Measurements from ENCODE around the gene NFIB.

NFIB gene

DNA sequence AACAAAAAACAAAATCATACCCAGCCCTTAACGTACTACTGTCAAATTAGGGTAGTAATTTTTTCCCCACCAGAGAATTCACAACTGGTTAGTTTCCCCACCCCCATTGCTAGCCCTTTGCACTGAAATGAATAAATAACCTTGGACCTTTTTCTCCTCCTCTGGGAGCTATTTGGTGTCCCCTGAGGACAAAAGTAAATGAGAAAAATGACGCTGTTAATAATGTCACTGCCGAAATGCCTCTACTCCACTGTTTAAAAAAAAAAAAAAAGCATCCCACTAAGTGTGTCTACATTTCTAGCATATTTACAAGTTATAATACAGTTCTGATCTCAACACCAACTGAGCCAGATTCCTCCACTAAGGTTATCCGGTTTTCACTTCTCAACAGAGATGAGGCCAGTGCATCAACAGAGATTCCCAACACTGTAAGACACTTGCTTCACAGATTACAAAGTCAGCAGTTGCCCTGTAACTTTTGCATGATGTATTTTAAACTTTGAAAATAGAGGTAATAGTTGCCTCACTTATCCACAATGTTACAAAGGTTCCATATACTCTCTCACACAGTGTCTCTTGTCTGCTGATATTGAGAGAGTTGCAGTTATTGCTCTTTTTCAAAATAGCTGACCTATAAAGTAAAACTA, 5.1 kb upstream of the NFIB start:
- DNase-seq (ENCODE audit: low spot score), result no peak

DNA sequence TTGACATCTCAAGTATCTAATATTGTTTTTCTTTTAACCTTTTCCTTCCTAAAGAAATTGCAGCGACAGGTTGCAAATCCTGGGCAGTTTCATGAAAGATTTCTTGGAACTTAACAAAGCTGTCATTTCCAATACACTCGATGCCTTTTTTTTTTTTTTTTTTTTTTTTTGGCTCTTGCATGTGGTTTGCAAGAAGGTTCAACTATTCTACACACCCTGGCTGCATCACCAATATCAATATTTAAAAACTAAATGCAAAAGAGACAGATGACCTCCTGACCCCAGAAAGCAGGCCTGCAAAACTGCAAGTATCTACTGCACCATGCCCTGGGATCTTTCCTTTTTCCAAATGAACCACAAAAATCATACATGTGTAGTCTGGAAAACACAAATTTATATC, 4.4 kb upstream of the NFIB start:
- DNase-seq (ENCODE audit: low spot score), result no peak

DNA sequence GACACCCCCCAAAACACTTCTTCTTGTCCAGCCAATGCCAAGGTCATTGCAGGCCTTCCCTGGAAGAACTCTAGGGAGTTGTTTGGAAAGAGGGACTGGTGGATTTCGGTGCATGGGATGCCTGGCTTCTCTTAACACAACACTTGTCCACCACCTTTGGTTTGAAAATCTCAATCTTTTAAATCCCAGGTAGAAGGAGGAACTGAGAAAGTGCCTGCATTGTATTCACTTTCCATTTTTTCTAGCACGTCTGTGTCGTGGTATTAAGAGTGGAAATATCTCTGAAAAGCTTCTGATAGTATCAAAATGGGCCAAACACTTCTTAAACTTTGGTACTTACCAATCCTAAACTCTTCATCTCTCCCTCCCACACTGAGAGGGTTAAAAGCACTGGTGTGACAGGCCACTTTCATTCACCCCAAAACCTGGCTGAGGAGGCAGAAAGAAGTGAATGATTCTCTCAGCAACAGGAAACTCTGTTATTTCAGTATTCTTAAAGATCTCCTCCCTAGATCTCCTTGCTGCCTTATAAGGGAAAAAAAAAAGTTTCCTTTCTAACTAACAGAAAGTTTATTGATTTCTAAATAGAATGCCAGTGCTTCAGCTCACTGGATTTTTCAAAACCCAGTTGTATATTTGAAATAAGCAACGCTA, 3.9 kb upstream of the NFIB start:
- no peak for DNase-seq (ENCODE audit: low spot score)

DNA sequence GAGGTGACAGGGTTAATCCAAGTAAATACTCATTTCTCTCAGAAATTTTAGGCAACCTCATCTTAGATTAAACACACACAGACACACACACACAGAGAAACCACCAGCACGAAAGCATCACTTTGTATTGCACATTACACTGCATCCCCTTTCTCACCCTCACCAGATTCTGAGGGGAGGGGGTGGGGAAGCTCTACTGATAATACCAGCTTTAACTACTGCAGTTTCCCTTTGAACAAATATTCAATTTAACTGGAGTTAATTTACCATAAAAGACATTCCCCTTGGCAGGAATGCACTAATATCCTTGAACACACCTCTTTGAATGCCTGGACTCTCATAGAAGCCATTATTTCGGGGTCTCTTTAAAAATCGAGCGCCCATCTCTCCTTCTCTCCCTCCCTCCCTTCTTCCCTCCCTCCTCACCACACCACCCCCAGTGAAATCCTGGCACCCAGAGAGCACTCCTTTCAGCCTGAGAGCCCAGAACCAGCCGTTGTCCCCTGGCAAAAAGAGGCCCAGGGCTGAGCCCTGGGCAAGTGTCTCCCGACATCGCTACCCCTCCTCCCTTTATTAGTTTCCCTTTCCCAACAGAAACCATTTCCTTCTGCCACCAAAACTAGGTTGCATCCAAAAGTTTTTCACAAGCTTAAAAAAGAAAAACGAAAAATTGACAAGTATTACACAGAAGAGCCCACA, 2.8 kb upstream of the NFIB start:
- no peak for DNase-seq (ENCODE audit: low spot score)

DNA sequence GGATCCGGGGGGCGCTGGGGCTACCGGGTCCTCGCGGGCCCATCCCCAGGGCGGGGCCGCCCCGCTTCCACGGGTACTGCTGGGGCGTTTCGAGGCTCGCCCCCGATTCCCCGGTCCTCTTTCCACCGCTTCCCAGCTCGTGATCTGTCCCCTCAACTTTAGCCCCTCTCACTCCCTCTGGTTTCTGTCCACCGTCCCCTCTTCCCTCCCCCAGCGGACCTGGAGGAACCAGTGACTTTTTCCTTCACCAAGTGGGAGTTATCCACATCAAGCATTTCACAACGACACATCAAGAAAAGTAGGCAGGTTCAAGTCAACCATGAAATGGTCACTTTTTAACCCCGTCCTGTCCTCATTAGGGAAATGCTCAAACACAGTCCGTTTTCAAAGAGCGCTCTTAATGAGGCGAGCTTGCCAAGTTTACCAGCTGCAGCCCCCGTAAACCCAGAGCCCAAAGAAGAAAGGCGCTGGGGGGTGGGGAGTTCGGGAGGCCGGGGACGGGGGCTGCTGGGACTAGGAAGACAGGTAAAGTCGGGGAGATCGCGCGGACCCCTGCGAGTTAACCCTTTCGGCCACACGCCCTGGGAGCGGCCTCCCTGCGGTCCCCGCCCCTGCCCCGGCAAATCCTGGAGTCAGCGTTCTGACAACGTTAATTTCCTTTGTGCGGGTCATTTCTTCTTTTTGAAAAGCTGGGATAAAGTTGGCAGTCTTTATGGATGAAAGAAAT, 2.1 kb upstream of the NFIB start:
- no peak for DNase-seq (ENCODE audit: low spot score)

DNA sequence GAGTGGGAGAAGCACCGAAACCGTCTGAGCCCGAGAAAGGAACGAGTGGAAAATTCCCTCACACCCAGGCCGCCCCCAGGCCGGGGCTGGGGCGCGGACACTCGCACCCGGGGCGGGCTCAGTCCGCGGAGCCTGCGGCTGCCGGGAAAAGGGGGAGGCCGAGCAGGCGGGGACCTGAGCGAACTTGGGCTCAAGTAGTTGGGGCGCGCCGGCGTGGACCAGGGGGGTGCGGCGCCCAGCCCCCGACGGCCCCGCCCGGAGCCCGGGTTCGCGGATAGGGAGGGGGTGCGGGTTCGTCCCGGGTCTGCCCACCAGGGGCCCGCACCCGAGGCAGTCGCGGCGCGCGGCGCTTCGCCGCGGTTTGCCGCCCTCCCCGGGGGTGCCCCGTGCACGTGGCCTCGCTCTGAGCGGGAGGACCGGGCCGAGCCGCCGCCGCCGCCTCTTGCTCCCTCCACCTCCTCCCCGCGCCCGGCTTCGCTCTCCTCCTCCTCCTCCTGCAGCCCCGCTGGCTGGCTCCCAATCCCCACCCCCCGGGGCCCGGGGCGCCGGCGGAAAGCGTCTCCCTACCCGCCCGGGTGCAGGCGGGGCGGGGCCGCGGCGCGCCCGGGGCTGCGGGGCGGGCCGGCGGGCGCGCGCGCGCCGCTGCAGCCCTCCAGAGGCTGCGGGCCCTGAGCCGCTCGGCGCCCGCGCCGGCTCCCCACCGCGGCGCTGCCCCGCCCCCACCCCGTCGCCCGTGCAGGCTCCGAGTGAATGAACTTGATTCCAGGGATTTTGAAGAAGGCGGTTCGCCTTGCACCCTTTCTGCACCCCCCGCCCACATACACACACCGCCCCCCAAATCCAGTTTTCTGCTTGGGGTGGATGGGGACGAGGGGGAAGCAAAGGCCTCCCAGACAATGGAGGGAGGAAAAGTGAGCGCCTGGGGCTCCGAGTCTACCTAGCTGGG, 1.3 kb upstream of the NFIB start:
- no peak for DNase-seq (ENCODE audit: low spot score)

DNA sequence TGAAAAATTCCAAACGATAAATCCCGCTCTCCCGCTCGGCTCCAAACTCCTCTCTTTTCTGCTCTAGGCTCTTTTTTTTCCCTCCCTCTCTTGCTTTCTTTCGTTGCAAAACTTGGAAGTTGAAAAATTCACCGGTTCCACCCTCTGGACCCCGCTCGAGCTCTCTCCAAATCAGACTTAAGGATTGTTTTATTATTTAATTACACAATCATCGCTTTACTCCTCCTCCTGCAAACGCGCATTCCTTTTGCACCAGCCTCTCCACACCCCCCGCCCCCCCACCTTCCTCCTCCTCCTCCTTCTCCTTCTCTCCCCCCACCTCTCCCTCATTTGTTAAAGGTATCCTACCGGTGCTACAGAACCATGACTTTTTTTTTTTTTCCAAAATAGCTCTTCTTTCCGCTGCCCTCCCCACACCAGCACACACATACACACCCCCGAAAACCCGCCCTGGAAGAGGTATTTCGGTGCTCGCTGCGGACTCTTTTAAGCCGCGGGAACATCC, 535 bp upstream of the NFIB start:
- DNase-seq (ENCODE audit: low spot score), result no peak

DNA sequence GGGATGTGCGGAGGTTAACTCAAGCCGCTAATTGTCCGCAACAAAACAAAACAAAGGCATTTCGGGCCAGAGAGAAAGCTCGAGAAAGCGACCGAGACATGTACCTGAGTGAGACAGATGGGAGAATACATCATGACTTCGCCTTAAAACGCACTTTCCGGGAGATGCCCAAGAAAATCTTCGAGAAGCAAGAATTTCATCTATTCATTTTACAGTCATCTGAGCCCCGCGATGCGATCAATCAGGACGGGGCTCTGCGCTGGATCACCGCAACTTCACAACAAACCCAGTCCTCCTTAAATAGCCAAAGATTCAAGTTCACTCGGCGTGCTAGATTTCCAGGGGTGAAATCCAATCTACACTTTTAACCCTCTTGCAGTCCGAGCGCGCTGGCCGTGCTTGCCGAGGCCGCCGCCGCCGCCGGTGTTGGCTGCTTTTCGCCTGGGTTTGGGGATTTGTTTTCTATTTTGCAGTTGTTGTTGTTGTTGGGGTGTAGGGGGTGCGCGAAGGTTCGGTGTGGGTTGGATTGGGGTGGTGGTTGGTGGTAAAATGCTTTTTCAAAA, 482 bp downstream of the NFIB start:
- no peak for DNase-seq (ENCODE audit: low spot score)

DNA sequence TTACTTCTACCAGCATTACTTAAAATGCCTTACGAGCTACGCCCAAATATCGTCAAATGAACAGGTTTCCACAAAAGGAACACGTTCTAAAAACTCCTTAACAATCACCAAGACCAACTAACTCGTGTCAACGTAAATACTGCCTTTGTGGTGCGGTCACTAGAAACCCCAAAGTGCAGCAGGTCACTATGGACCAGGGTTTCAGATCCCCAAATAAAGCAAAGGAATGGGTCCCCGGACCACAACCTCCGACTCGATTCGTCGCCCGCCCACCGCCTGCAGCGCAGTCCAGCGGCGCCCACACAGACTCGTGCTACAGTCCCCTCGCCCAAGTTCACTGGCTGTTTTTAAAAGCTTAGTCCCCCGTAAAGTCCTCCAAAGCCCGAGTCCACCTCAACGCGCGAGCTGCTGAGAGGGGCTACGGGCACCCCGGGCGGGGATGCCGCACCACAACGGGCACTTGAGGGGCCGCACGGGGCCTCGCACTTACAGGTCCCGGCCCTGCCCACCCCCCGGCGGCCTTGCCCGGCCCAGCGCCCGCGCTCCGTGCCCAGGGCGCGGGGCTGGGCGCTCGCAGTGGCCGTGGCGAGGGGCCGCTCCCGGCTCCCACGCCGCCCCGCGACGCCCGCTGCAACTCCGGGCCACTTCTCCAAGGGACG, 1.1 kb downstream of the NFIB start:
- no peak for DNase-seq (ENCODE audit: low spot score)

DNA sequence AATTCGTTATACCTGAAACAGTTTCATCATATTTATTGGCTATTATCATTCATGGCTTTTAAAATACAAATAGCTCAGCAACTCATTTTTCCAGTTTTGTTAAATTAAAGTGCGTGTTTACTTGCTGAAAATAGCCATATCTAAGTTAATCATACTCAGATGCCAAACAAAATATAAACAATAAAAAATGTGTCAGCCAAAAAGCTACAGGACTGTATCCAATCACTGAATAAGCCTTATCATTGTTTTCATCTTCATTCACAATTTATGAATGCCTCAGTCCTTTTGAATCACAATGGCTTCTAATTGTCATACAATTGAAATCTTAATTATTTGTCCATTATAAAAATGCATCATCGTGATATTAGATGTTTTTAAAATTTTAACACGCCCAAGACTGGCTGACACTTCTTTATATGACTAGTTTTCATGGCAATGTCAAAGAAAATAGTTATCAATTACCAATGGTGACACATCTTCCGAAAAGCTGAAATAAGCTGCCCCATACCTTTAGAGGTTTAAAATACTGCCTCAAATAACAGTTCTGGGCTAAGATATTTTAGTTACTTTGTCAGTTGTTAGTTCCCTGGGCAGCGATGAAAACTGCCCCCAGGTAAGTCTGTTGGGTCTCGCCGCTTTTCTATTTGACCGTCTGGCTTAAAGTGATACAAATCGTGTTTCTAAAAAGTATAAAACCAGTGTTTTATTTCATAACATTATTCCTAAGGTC, 1.8 kb downstream of the NFIB start:
- DNase-seq (ENCODE audit: low spot score), result no peak

DNA sequence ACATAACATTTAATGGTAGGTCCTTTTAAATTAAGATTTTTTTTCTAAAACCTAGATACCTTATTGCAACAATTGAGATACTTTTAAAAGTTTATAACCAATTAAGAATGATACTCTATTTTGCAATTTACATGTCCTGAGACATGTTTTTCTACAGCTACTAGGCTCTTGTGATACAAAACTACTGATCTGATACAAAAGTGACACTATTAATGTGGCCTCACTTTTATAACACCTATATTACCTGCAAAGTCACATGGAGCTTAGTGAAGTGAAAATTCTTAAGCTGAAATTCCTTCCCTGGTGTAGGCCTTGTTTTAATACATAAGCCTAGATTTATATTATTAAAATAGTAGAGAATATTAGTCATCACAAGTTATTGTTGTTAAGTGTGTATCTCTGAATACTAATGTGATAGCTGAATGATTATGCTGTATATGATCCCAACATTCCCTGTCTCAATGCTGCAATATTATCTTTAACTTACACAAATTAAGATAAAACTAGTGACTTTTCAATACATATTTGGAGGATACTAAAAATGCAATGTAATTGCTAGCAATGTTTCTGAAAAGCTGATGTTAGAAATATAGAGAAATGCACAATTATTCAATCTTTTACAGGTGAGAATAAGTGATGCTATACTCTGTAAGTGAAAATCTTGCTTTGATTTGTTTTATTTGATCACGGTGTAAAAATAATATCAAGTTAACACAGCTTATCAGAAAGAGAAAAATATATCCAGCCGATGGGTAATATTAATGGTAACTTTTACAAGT, 2.6 kb downstream of the NFIB start:
- DNase-seq (ENCODE audit: low spot score), result no peak

DNA sequence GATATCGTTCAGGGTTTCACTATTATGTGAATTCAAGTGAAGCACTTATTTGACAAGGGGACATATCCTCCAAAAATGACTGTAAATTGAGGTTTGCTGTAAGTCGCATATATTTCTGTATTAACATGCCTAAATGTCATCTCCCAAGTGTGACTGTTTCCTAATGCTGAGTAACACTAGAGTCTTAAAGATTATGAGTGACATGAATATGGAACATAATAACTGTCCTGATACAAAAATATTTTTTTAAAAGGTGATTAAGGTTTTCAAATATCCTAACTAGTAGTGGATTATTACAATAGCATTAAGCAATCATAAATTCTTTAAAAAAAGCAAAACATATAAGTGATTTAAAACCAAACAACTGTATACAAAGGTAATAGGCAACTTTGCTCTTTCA, 3.6 kb downstream of the NFIB start:
- DNase-seq (ENCODE audit: low spot score), result no peak

DNA sequence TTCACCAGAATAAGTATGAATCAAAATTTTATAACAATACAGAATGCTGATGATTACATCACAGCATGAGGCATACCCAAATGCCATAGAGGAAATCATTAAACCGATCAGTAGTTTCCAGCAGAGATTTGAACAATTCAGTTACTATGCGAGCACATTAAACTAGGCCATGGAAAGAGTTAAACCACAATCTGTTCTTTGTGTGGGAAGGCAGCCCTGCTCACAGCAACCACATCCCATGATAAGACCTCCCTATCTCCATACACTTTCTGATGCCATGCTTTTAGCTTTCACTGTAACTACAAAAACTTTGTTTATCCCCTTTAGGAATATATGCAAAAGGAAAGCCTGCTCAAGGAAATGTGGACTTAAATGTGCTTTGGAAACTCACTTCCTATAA, 4.5 kb downstream of the NFIB start:
- DNase-seq (ENCODE audit: low spot score), result no peak

DNA sequence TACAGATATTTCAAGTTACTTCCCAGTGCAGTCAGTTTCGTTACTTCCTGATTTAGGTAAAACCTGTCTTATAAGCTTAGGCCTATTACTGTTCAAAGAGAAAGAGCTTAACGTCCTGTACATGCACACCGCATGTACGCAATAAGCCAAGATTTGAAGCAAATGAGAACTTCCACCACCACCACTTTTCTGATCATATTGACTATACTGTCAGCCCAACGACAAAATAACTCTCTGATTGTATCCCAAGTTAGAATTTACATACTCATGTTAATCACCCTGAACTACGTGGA, 5.1 kb downstream of the NFIB start:
- no peak for DNase-seq (ENCODE audit: low spot score)

DNA sequence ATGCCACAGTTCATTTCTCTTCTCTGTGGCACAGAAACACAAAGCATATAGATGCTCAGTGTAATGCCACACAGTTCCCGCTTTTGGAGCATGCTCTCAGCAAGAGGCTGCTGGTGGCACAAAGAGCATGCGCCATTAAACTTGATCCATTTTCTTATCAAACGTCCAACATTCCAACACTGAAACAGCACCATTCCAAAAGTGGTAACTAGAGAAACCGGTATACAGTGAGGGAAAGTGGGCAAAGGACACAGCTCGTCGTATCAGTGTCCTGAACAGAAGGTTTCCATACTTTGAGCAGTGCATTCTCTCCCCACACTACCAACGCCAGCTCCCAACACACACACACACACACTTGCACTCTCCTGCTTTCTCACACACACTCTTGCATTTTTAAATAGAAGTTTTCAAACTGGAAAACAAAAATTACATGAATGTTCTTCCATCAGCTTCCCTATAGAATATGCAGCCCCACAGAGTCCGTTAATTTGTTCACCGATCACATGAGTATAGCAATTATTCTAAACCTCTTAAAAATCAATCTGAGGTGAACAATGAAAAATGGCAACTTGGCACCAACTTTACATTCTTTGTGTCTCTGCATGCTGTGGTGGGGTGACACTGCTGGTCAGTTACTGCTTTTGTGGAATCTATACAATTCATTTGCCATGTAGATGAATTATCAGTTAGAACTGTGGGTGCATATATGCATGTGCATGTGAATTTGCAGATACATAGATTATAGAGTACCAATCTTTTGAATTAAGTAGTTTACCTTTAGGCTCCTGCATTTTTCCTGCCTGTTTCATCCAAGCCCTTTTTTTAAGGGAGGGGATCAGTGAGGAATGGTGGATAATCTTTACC, 5.7 kb downstream of the NFIB start:
- DNase-seq (ENCODE audit: low spot score), result no peak

DNA sequence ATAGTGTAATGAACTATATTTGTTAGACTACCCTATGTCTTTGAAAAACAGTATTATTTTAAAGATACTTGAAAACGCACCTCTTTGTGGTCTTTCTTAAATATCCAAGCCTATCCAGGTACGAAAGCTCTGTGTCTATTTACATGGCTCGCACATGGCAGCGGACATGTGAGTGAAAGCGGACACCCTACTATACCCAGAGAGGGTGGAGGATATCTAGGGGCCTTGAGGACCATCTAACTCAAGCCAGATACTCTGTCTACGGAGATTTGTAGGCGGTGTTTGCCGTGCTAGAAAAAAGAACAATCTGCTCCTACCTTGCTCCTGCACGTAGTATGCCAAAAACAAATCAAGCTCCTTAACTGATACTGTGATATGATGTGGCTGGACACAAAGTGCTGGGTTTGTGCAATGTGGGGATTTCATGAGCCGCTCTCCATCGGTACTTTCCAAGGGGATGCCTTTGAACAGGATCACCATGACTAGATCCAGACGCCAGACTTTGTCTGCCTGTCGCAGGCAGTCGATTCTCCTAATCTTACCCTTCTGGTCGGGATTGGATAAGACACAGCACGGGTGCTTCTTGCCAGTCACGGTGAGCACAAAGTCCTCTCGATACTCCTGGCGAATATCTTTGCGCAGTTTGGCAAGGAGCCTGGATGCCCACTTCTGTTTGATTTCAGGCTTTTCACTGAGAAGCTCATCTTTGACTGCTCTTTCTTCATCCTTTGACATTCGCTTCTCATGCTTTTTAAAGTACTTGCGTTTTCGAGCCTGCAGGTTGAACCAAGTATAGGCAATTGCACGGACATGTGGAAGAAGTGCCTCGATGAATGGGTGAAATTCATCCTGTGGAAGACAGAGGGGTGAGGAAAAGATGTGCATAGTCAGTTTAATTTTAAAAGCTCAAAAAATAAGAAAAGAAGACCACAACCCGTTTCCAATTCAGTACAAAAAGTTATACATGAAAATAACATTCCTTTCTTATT, 7.0 kb downstream of the NFIB start:
- no peak for DNase-seq (ENCODE audit: low spot score)

DNA sequence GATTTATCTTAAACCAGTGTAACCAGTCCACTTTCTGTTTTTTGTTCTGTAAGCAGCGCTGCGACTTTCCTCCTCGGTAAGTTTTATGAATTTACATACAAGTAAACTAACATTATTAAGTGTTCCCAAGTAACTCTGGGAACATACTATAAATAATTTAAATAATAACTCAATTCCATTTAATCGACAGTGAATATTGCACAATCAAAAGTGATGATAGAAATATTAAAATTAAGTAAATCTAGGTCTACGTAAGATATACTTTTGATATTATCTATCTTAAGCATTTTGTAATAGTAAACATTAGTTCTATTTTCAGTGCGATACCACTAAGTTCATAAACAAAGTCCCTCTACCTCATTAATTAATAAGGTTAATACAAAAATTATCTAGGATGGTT, 7.8 kb downstream of the NFIB start:
- DNase-seq (ENCODE audit: low spot score), result no peak

Data from CD4-positive, alpha-beta T cell treated with Interleukin-15 for 4 hours (primary cell).